ENCODE results near the gene BAZ2B.
A peak's percentile ranks its signal among the peaks of the same experiment; 100 is the strongest.

BAZ2B gene

DNA sequence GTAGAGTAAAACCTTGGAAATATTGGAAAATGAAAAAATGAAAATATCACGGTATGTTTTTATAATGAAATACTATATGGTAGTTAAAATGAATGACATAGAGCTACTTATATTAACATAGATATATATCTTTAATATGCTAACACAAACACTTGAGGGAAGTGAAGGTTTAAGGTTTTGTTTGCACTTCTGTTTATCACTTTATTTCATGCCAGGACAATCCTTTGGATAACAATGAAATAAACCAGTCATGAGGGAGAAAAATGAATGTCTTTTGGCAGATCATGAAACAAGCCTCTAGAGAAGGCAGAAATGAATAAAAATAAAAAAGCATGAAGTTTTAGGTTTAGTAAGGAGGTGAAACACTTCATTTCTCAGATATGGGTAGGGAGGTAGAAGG is 89.9 kb downstream of the BAZ2B start:
- DNase-seq = no peak

DNA sequence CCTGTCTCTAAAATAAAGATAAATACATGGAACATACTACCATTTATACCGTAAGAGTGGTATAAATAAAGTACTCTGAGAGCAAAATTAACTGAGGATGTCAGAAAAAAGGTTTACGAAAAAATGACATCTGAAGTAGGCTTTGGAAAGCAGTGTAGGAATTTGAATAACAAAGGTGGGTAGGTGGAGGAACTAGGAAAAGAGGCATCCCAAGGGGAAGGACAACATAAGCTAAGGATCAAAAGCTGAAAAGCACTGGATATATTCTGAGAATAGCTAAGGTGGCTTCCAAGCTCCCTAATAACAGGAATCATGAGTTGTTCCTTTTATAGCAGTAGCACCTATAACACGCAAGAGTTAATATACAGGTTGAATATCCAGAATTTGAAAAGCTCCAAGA is 91.3 kb downstream of the BAZ2B start:
- DNase-seq = no peak

DNA sequence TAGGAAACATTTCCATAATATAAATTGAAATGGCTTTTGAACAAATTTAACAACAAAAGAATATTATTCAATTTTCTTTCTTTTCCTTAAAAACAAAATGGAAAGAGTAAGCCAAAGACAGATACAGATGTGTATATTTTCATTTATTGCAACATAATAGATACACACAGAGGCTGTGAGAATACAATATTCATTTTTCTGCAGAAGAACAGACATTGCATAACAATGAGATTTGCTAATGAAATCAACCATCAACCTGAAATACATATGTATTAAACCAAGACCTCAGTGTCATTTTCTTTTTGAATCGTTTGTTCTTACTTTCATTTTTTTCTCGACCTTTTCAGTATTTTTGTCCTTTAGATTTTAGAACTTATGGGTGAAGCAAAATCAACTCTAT is 95.1 kb downstream of the BAZ2B start:
- DNase-seq = no peak

DNA sequence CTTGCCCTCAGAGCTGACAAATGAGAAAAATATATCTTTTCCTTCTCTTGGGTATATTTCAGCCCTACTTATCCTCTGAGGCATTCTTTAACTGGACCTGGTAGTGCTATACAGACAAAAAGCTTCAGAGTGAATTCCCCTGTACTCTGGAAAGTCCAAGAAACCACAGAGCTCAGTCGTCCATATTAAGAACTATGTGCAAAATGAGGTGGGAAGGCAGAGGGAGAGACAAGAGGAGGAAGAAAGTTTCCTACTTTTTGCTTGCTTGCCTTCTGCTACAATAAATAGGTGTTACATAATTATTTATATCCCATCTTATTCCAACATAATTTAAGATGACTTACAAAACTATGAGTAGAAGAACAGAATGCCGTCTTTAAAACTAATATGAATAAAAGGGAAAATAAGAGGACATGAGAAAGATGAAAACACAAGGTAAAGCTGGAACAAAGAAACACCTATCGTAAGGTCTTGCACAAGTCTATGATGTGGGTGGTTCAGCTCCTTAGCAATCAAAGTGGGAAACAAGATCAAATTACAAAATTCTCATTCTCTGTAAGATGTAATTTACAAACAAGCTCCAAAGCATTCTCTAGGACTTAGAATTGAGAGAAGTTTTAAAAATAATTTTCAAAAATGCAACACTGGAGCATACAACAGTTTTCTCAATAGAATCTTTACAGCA is 97.9 kb downstream of the BAZ2B start:
- DNase-seq = no peak

DNA sequence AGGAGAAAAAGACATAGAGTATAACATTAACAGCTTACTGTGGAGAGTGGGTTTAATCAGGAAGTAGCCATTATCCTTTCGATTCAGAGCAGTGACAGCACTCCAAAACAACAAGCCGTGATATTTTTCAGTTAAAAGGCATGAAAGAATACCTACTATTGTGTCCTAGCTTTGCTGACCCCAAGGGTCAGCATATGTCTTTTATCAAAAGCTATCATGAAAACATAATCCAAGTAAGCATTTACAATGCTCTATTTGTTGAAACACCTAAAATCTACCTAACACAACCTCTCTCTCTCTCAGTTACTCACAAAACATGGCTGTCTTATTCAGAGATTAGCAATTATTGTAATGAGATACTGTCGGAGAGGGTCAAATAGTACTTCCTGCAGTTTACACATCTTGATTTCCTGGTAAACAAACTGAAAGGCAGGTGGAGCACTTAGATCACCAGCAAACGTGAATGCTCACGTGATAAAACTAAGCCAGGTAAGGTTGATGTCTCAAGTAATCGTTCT is 100.0 kb downstream of the BAZ2B start:
- DNase-seq = peak in 1 of 2 donors; percentile 59

DNA sequence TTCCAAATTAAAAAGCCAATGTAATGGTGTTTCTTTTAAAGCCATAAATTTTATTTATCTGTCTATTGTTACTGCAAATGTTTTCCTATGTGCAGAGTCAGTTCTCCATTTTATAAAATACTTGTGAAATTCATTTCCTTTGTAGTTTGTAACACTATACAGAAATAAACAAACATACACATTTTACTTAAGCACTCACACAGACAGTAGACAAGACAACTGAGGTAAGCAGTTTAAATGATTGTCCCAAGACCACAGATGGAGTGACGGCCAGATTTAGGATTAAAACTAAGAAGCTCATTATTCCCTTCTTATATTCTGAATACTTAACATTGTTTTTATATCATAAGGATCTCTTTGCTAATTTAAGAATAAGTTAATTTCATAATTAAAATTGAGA is 100.9 kb downstream of the BAZ2B start:
- no peak for DNase-seq

DNA sequence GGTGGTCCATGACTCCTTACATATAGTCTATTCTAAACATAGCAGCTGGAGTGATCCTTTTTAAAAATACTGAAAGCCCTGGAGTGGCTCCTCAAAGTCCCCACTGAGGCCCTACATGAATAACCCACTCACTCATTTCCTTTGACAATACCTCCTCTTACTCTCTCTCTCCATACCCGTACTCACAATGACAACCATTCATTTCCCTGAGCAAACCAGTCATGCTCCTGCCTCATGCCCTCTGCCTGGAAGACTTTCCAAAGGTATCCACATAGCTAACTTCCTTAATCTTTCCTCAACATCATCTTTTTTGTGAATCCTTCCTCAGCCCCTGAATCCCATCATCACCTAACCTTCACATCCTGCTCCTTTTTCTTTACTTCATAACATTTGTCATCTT is 102.6 kb downstream of the BAZ2B start:
- no peak for DNase-seq

DNA sequence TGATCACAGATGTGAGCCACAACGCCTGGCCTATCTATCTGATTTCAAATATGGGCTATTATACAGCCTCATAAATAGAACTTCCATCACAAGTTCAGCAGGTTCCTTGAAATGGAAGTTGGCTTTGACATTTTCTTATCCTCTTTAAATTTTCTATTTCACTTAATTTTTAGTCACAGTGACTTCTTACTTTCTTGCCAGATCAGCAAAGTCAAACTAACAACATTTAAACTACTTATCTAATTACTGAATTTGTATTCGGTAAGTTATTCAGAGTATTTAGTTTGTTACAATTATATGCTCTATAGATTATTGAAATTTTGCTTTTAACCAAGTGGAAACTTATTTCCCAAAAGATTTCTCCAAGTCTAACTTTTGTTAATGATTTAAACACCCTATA is 108.2 kb downstream of the BAZ2B start:
- DNase-seq = no peak

DNA sequence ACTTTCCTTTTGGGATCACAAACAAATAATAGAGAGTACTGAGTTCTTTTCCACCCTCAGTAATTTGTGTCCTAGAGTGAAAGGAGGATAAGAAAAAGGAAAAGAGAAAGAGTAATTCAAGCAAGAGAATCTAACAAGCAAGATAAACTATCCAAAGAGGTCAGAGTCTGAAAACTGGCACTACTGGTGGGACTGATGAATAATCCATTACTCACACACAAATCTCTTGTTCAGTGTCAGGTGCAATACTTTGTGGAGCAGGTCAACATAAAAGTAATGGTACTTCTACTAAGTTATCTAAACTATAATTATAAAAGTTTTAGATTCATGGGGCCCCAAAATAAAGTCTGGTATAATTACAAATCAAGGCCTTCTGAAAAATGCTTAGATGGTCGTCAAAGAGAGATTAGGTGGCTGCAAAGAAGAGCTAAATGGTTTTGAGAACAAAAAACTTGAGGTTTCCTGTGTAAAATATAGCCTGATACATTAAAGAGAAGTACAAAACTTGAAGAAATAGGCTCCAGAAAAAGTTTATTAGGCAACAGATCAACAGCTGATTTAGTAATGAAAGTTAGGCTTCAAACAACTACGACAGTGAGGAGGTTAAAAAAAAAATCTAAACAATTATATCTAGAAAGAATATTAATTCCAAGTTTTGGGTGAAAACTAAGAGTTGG is 109.4 kb downstream of the BAZ2B start:
- DNase-seq = no peak

DNA sequence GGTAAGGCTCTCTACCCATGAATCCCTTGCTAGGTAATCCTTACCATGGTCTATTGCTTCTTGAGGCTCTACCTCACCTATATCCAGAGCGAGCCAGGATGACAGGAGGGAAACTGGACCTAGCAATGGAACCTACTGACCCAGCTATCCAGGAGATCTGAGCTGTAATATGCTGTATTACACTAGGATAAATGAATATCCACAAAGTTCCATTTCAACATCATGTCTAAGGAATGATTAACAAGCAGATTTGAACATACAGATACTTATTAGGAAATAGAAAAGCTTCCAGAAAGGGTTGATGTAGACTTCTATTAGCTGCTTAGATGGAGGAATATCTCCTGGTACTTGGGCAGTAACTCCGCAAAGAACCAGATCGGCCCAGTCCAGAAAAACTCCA is 110.1 kb downstream of the BAZ2B start:
- no peak for DNase-seq

DNA sequence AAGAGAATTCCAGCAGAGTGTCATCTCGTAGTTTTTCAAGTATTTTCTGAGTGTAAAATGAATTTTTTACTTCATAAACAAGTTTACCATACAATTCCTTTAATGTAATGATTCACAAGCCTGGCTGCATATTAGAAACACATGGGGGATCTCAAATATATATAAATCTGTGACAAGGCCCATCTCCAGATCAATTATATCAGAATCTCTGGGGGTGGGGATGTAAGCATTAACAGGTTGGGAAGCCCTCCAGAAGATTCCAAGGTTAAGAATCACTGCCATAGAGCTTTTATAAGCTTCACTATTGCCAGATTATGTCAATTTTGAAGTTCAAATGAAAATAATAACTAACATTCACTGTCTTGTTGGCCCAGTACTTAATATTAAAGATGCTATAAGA is 111.2 kb downstream of the BAZ2B start:
- no peak for DNase-seq

DNA sequence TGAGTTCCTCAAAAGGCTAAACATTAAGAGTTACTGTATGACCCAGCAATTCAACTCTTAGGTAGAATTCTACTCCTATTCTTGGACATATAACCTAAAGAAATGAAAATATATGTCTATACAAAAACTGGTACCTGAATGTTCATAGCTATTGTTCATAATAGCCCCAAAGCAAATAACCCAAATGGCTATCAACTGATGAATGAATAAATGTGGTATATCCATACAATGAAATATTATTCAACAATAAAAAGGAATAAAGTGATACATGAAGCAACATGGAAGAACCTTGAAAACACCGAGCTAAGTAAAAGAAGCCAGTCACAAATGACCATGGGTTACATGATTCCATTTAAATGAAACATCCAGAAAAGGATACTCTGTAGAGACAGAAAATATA is 114.6 kb downstream of the BAZ2B start:
- DNase-seq = no peak

DNA sequence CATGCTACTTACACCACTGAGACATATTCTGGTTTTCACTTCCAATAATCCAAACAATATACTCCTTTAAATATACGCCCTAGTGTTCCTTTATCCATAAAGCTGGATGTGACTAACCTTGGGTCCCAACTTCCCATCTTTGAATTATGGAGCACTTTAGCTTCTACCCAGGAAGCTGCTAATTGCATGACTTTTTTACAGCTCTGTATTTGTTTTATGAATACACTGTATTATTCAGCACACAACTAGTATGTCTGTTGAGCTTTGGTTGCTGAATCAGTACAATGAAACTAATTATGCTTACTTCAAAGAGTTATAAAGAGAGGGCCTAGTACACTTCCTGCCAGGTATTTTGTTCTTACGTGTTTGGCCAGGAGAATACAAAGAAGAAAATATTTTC is 118.5 kb downstream of the BAZ2B start:
- no peak for DNase-seq

DNA sequence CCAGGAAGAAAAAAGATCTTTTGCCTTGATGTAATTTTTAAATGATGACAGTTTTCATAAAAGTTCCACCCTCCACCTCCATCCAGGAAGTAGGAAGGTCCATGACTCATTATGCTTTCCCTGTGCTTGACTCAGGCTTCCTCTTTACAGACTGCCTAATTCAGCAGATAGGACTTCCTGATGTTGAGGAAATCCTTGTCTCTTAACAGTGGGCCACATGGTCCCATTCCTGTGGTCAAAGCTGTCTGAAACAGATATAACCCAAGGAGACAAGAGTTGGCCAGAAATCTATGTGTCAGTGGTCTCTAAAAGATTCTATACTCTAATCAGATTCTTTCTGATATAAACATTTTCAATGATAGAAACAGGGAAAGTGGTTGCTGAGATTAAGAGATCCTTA is 119.1 kb downstream of the BAZ2B start:
- no peak for DNase-seq

DNA sequence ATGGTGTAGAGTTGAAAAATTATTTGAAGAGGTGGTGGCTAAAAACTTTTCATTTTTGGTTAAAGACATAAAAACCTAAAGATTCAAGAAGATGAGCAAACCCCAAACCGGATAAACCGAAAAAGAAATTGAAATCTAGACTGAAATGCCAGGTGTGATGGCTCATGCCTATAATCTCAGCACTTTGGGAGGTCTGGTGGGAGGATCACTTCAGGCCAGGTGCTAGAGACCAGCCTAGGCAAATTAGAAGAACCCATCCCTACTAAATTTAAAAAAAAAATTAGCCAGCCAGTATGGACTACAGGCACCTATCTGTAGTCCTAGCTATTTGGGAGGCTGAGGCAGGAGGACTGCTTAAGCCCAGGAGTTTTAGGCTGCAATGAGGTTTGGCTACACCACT is 126.9 kb downstream of the BAZ2B start:
- DNase-seq = no peak

DNA sequence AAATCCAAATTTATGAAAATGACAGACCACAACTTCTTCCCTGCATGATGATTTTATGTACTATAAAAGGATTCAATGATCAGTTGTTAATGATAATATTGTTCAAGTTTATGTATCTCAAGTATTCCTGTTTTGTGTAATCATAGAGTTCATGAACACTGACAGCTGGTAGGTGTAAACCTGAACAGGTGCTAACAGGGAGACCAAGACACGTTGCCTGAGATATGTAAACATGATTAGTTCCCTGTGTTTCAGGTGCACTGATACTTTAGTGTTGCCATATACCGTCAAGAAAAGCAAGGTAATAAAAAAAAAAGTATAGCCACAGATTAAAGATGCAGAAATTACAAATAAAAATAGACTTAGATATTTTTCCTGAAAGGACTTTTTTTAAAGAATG is 131.8 kb downstream of the BAZ2B start:
- no peak for DNase-seq

DNA sequence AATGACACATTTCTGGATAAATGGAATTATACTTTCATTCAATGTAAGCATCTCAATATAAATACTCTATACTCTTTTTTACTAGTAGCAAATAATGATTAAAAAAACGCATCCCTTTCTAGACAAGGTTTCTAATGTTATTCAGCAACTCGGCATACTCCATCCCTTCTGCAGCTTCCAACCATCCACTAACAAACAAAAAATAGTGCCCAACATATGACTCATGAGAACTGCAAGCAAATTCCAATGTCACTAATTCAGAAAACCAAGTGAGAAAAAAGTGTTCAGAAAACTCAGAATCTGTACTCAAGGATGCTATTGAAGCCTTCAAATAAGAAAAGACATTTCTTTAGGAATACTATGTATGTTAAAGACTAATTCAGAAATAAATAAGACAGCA is 140.0 kb downstream of the BAZ2B start:
- no peak for DNase-seq

DNA sequence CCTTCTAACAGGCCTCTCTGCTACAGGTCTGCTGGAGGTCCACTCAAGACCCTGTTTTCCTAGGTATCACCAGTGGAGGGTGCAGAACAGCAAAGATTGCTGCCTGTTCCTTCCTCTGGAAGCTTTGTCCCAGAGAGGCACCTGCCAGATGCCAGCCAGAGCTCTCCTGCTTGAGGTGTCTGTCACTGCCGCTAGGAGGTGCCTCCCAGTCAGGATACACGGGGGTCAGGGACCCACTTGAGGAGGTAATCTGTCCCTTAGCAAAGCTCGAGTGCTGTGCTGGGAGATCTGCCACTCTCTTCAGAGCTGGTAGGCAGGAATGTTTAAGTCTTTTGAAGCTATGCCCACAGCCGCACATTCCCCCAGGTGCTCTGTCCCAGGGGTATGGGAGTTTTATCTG is 140.6 kb downstream of the BAZ2B start:
- DNase-seq = no peak

DNA sequence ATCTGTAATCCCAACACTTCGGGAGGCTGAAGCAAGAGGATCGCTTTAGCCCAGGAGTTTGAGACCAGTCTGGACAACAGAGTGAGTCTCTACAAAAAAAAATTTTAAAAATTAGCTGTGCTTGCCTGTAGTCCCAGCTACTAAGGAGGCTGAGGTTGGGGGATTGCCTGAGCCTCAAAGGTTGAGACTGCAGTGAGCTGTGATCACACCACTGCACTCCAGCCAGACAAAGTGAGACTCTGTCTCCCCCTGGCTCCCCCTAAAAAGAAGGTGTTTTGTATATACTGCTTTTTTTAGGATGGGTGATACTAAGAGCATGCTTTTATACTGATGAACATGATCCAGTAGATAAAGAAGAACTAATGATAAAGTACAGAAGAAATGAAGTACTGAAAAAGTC is 145.0 kb downstream of the BAZ2B start:
- DNase-seq = no peak

DNA sequence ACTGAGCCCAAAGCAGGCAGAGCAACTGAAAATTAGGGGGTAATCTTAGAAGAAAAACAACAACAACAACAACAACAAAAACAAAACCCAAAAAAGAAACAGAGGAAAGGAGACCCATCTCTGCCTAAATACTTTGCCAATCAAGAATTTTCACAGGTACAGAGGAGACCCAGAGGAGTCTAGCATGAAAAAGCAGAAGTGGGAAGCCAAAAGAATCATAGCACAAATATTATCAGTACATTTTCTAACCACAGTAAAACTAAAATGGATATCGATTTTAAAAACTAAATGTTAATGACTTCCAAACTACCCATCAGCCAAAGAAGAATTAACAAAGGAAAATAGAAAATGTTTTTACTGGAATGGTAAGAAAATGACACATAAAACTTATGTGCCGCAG is 148.1 kb downstream of the BAZ2B start:
- DNase-seq = no peak

DNA sequence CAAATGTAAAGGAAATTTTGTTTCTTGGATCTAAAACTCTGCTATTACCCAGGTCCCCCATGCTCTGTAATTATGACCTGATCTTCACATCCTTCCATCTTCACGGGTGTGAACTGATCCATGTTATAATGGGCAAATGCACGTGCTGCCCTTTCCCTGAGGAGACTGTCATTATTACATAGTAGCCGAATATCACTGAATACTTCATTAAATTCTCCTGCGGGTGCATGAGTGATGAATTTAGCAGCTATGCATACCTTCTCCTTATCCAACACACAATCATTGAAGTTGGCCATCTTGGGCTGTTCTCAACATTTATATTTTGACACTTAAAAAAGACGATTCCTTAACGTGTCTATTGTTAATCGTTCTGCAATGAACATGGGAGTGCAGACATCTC is 153.4 kb downstream of the BAZ2B start:
- DNase-seq = no peak

DNA sequence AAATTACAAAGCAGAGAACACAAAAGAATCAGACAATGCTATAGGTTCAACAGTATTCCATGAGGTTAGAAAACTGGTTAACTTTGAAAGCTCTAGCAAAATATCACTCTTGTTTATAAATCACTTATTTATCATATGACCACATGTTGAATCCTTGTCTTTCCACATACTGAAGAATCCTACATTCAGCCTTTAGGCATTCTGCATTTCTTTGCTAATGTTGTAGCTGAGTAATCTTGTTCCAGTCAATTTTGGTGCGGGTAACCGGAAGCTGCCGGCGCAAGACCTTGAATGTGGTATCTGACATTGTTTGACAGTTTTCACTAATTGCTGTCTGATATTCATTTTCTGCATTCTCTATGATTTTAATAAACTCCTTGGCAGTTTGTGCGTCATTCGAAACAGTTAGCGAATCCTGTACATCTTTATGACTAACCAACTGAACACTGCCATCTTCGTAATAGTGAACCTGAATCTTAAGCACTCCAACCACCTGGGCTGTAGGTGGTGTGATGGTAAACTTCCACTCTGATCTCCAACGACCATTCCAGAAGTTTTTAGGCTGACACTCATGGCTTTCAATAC is 154.1 kb downstream of the BAZ2B start:
- DNase-seq = no peak

DNA sequence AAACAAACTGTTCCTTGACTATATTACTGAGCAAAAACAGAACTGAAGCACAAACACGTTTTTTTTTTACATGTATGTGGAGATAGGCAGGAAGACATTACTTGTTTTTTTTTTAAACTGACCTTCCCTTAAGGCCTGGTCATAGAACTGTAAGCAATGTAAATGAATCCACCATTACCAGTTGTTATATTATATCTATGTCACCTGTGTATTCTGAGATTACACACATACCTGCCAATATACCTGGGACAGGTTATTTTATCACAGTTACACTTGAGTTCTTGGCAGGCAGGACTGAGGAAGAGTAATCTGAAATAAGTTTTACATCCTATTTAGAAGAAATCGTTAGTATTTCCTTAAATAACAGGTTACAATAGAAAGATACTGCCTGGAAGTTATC is 155.3 kb downstream of the BAZ2B start:
- no peak for DNase-seq

DNA sequence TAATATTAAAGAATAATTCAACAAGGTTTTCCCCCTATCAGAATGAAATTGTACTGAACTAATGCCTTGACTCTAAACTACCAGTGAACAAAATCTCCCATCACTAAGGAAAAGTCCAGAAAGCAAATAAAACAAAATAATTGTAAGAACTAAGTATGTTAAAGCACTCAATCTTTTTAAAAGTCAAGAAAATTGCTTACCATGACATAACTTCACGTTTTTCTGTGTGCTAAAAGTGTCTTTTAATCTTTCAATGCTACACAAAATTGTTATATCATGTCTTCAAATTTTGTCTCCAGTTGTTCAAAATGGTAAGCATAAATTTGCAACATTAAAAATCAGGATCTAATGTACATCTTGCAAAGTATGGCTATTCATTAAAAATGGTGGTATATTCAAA is 156.1 kb downstream of the BAZ2B start:
- DNase-seq = no peak

DNA sequence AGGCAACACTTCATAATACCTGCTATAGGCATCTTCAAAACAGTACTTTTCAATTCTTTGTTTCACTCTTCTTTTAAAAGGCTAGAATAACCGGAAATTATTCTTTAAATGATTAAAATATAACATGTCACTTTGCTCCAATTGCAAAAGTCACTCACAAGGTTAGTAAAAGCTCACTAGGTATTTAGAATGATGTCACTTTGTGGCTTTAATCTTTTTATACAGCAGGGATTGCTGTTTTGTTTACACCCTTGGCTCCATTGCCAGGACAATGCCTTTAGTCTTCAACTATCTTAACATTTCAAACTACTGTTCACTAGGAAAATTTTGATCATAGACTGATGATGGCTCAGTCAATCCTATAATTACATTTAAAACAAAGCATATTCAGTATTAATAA is 157.1 kb downstream of the BAZ2B start:
- no peak for DNase-seq
